A549 (cell line): ENCODE measurements around the gene FRY. TPM values are rescaled to one million over a fixed set of nuclear protein-coding genes. Genes with fewer than 3 reads are reported as not detected.

Experiments
- ATAC-seq, 2 experiments: fragments of 200-7000 bp in 1 of 2; fragments of >200 bp in 1 of 2; cut with Nextera tagmentation in 1 of 2; cut with Tn5 transposase in 1 of 2; 3 replicates each; pipeline versions ENCODE4 v1.8.0 to v1.9.1; 2018 to 2020; ENCODE audit warnings: mild to moderate bottlenecking in 1 of 2, moderate library complexity in 1 of 2
- CTCF ChIA-PET: fragments of 300-600 bp; sonication (Branson Sonifier 250); formaldehyde crosslinking; extraction: SDS; loops from one replicate; lab custom pipeline; 2021; ENCODE audit warnings: antibody characterized with exemption, inconsistent platforms; lab: Yijun Ruan, JAX
- POLR2A ChIA-PET: fragments of 350-600 bp; formaldehyde crosslinking; extraction: SDS; loops from one replicate; lab custom pipeline; 2021; ENCODE audit warnings: antibody characterized with exemption, inconsistent platforms; lab: Yijun Ruan, JAX
- DNase-seq, 2 experiments: peaks; one replicate each; pipeline versions ENCODE4 v3.0.0 to v3.0.0-alpha.2; 2011 to 2016; ENCODE audit warnings: low read depth in 1 of 2, low spot score in 1 of 2
- FAIRE-seq: peaks from 2 replicates; lab custom pipeline; 2011; peaks lifted over from hg19 to GRCh38; lab: Jason Lieb, UNC
- H3K27ac ChIP-seq, 2 experiments: fragments of >200 bp; sonication (Bioruptor Twin); formaldehyde crosslinking; 3 replicates each; pipeline ENCODE4 v1.5.1; 2016 to 2017
- H3K4me1 ChIP-seq: fragments of >200 bp; sonication (Bioruptor Twin); formaldehyde crosslinking; 3 replicates; pipeline ENCODE4 v1.6.1; 2016
- H3K4me2 ChIP-seq: fragments of >200 bp; sonication (Bioruptor Twin); formaldehyde crosslinking; 3 replicates; pipeline ENCODE4 v1.6.1; 2016
- H3K4me3 ChIP-seq: fragments of >200 bp; sonication (Bioruptor Twin); formaldehyde crosslinking; 3 replicates; pipeline ENCODE4 v1.5.1; 2016
- H3K9me3 ChIP-seq: fragments of >200 bp; sonication (Bioruptor Twin); formaldehyde crosslinking; 3 replicates; pipeline ENCODE4 v1.6.1; 2016
- BHLHE40 ChIP-seq: IDR thresholded peaks from 2 replicates; pipeline ENCODE4 v1.6.1; 2012; ENCODE audit warnings: low read depth, low read length, inconsistent platforms
- CBX8 ChIP-seq: fragments of 200-600 bp; sonication (generic); IDR thresholded peaks from 2 replicates; pipeline ENCODE4 v1.6.1; 2016
- FOSL2 ChIP-seq, 2 experiments: fragments of 450-650 bp in 1 of 2; fragments of >200 bp in 1 of 2; sonication (Bioruptor Twin) in 1 of 2; formaldehyde crosslinking; IDR thresholded peaks; 2 replicates each; pipeline versions ENCODE4 v1.5.0 to v1.6.1; 2016 to 2020; ENCODE audit warnings: mild to moderate bottlenecking in 1 of 2, moderate library complexity in 1 of 2
- GATA3 ChIP-seq: IDR thresholded peaks from 2 replicates; pipeline ENCODE4 v1.6.1; 2012; ENCODE audit warnings: borderline replicate concordance
- HEYL ChIP-seq: fragments of 250-450 bp; sonication (Bioruptor Pico); IDR thresholded peaks from 2 replicates; pipeline ENCODE4 v1.8.0; 2021; ENCODE audit warnings: mild to moderate bottlenecking, moderate library complexity
- HOXB13 ChIP-seq: fragments of 250-450 bp; sonication (Bioruptor Pico); IDR thresholded peaks from 2 replicates; pipeline ENCODE4 v1.5.0; 2020; ENCODE audit warnings: low read depth, mild to moderate bottlenecking, moderate library complexity
- HOXB5 ChIP-seq: fragments of 250-450 bp; sonication (Bioruptor Pico); IDR thresholded peaks from 2 replicates; pipeline ENCODE4 v1.5.0; 2020; ENCODE audit warnings: mild to moderate bottlenecking, moderate library complexity
- JUN ChIP-seq, 2 experiments: fragments of >200 bp; sonication (Bioruptor Twin); formaldehyde crosslinking; IDR thresholded peaks; 2 replicates in 1 of 2; 3 replicates in 1 of 2; pipeline ENCODE4 v1.6.1; 2016 to 2017
- KDM1A ChIP-seq: fragments of 200-600 bp; sonication (generic); IDR thresholded peaks from 2 replicates; pipeline ENCODE4 v1.6.1; 2016; ENCODE audit warnings: low read depth, mild to moderate bottlenecking
- MAFK ChIP-seq: fragments of 450-650 bp; IDR thresholded peaks from 2 replicates; pipeline ENCODE4 v1.6.1; 2014; ENCODE audit not compliant: partially characterized antibody
- MAZ ChIP-seq: fragments of 150-350 bp; IDR thresholded peaks from 2 replicates; pipeline ENCODE4 v1.6.1; 2014; ENCODE audit warnings: antibody characterized with exemption, low read depth, low read length, borderline replicate concordance
- NFE2L2 ChIP-seq: fragments of 150-350 bp; conservative IDR thresholded peaks from 2 replicates; pipeline ENCODE4 v1.6.1; 2014; ENCODE audit warnings: low read length
- NPAS2 ChIP-seq: fragments of 250-450 bp; sonication (Bioruptor Pico); IDR thresholded peaks from 2 replicates; pipeline ENCODE4 v1.8.0; 2022; ENCODE audit warnings: mild to moderate bottlenecking, moderate library complexity, borderline replicate concordance
- POLR2A ChIP-seq: IDR thresholded peaks from 2 replicates; pipeline ENCODE4 v1.6.1; 2012; ENCODE audit warnings: mild to moderate bottlenecking, low read length
- POLR2AphosphoS2 ChIP-seq: conservative IDR thresholded peaks from 2 replicates; pipeline ENCODE4 v1.6.1; 2012; ENCODE audit warnings: low read length, improper control_type of control experiment, inconsistent platforms
- RFX5 ChIP-seq: fragments of 450-650 bp; IDR thresholded peaks from 2 replicates; pipeline ENCODE4 v1.7.1; 2014; ENCODE audit warnings: antibody characterized with exemption, mild to moderate bottlenecking, moderate library complexity
- SMC3 ChIP-seq: fragments of >200 bp; sonication (Bioruptor Twin); formaldehyde crosslinking; IDR thresholded peaks from 3 replicates; pipeline ENCODE4 v1.6.1; 2018; ENCODE audit warnings: inconsistent platforms
- ZFP36 ChIP-seq: fragments of 450-650 bp; IDR thresholded peaks from 2 replicates; pipeline ENCODE4 v1.6.1; 2014; ENCODE audit warnings: borderline replicate concordance; ENCODE audit not compliant: partially characterized antibody
- WGBS: methylation state at CpG from one replicate; pipeline ENCODE4 v1.1.6; 2017; ENCODE audit errors: missing lambda C conversion rate; 5-methylcytosine and 5-hydroxymethylcytosine counted together
- polyA plus RNA-seq, 4 experiments: library from polyadenylated mRNA; depleted of rRNA in 3 of 4; stranded (reverse); fragments of >200 nt; fragmentation: RNase III in 1 of 4; extraction: RNeasy Plus Mini Kit Qiagen cat#74134 plus additional on column Dnase treatment in 1 of 4; gene quantifications; 2 replicates in 3 of 4; 3 replicates in 1 of 4; pipeline ENCODE4 v1.2.3, GENCODE V29; 2011 to 2017
- TF ChIP-seq, protein P1 (sequence below): fragments of >200 bp; sonication (Bioruptor Twin); formaldehyde crosslinking; IDR thresholded peaks from 3 replicates; pipeline ENCODE4 v1.5.1; 2016
- TF ChIP-seq, protein P2 (sequence below): fragments of >200 bp; sonication (Bioruptor Twin); formaldehyde crosslinking; IDR thresholded peaks from 3 replicates; pipeline ENCODE4 v1.6.1; 2016
- TF ChIP-seq, protein P3 (sequence below): fragments of 200-600 bp; sonication (generic); IDR thresholded peaks from 2 replicates; pipeline ENCODE4 v1.6.1; 2016; ENCODE audit warnings: antibody characterized with exemption, mild to moderate bottlenecking, moderate library complexity
- TF ChIP-seq, protein P4 (sequence below): IDR thresholded peaks from 2 replicates; pipeline ENCODE4 v1.6.1; 2012
- TF ChIP-seq, protein P5 (sequence below): fragments of 250-450 bp; sonication (Bioruptor Pico); IDR thresholded peaks from 2 replicates; pipeline ENCODE4 v1.5.0; 2021; ENCODE audit warnings: mild to moderate bottlenecking, moderate library complexity, borderline replicate concordance
- TF ChIP-seq, protein P6 (sequence below): IDR thresholded peaks from 2 replicates; pipeline ENCODE4 v1.6.1; 2012
- TF ChIP-seq, protein P7 (sequence below): IDR thresholded peaks from 2 replicates; pipeline ENCODE4 v1.6.1; 2012; ENCODE audit warnings: low read depth, borderline replicate concordance

FRY gene
- polyA plus RNA-seq, 2 of the 4 experiments (the other 2 are of a cell fraction): 0.08 to 0.26 TPM

DNA sequence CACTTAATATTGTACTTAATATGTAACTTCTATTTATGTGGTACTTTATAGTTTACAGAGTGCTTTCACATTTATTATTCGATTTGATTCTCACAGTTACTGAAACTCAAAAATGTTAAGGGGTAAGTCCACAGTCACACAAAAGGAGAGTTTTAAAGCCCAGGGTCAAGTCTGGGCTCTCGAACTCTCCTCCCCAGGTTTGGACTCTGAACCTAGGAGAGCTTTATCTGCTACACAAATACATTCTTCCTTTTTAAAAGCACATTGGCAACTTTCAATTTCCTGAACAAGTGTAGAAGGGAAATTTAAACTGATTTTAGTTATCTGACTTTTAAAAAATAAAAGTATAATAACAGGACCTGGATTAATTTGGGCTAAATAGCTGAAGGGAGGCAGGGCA lies 144.4 kb downstream of the FRY start:
- CTCF ChIA-PET: interaction anchor here (2.4 kb wide), 1 partner anchor 10 kb away, joined by 11 read pairs; no protein-coding TSS in a partner anchor
- ATAC-seq: no peak
- POLR2A ChIA-PET: no interaction called here

DNA sequence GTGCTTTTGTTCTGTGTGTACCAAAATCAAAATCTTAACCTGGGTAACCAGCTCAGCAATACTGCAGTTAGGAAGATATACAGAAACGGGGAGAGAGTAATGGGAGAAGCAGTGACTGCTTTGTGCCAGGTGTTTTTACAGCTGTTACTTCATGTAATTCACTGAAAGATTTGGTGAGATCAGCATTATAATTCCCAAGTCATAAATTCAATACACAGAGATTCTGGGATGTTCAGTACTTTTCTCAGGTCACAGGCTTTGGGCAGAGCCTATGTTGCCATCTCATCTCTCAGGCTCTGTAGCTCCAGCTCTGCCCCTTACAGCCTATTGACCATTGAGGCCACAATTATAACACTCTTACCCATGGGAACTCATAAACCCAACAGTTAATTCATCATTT lies 145.1 kb downstream of the FRY start:
- H3K9me3 ChIP-seq: no peaks in the 10 kb centered on the region
- no peaks in the 10 kb centered on the region for H3K4me1 ChIP-seq
- H3K4me2 ChIP-seq: no peak overlapping the region
- ATAC-seq (no peak), DNase-seq (no peak), FAIRE-seq (no peak)
- no peak overlapping the region for H3K4me3 ChIP-seq
- H3K27ac ChIP-seq: no peak overlapping the region
- WGBS: 21% methylated on average over 1 of the region's 1 CpG
- POLR2A ChIA-PET: no interaction called here
- CTCF ChIA-PET: interaction anchor here (2.4 kb wide), 1 partner anchor 11 kb away, joined by 11 read pairs; no protein-coding TSS in a partner anchor
- TF ChIP-seq RFX5: no peak
- no peak for TF ChIP-seq MAFK
- no peak for TF ChIP-seq BHLHE40
- TF ChIP-seq, protein P1, sequence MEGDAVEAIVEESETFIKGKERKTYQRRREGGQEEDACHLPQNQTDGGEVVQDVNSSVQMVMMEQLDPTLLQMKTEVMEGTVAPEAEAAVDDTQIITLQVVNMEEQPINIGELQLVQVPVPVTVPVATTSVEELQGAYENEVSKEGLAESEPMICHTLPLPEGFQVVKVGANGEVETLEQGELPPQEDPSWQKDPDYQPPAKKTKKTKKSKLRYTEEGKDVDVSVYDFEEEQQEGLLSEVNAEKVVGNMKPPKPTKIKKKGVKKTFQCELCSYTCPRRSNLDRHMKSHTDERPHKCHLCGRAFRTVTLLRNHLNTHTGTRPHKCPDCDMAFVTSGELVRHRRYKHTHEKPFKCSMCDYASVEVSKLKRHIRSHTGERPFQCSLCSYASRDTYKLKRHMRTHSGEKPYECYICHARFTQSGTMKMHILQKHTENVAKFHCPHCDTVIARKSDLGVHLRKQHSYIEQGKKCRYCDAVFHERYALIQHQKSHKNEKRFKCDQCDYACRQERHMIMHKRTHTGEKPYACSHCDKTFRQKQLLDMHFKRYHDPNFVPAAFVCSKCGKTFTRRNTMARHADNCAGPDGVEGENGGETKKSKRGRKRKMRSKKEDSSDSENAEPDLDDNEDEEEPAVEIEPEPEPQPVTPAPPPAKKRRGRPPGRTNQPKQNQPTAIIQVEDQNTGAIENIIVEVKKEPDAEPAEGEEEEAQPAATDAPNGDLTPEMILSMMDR: no peak
- TF ChIP-seq JUN (IDR thresholded peaks at IDR 0.05): no peak
- TF ChIP-seq, protein P2, sequence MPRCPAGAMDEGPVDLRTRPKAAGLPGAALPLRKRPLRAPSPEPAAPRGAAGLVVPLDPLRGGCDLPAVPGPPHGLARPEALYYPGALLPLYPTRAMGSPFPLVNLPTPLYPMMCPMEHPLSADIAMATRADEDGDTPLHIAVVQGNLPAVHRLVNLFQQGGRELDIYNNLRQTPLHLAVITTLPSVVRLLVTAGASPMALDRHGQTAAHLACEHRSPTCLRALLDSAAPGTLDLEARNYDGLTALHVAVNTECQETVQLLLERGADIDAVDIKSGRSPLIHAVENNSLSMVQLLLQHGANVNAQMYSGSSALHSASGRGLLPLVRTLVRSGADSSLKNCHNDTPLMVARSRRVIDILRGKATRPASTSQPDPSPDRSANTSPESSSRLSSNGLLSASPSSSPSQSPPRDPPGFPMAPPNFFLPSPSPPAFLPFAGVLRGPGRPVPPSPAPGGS: no peak
- no peak for TF ChIP-seq NFE2L2
- TF ChIP-seq, protein P3, sequence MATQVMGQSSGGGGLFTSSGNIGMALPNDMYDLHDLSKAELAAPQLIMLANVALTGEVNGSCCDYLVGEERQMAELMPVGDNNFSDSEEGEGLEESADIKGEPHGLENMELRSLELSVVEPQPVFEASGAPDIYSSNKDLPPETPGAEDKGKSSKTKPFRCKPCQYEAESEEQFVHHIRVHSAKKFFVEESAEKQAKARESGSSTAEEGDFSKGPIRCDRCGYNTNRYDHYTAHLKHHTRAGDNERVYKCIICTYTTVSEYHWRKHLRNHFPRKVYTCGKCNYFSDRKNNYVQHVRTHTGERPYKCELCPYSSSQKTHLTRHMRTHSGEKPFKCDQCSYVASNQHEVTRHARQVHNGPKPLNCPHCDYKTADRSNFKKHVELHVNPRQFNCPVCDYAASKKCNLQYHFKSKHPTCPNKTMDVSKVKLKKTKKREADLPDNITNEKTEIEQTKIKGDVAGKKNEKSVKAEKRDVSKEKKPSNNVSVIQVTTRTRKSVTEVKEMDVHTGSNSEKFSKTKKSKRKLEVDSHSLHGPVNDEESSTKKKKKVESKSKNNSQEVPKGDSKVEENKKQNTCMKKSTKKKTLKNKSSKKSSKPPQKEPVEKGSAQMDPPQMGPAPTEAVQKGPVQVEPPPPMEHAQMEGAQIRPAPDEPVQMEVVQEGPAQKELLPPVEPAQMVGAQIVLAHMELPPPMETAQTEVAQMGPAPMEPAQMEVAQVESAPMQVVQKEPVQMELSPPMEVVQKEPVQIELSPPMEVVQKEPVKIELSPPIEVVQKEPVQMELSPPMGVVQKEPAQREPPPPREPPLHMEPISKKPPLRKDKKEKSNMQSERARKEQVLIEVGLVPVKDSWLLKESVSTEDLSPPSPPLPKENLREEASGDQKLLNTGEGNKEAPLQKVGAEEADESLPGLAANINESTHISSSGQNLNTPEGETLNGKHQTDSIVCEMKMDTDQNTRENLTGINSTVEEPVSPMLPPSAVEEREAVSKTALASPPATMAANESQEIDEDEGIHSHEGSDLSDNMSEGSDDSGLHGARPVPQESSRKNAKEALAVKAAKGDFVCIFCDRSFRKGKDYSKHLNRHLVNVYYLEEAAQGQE: no peak

More for the DNA sequence above, 144.4 kb downstream of the FRY start:
- FAIRE-seq: no peak
- DNase-seq: no peak
- H3K9me3 ChIP-seq: no peaks in the 10 kb centered on the region
- no peak overlapping the region for H3K4me3 ChIP-seq
- no peak overlapping the region for H3K4me2 ChIP-seq
- 26% methylated on average over 2 of the region's 2 CpGs for WGBS
- no peaks in the 10 kb centered on the region for H3K4me1 ChIP-seq
- H3K27ac ChIP-seq: no peak overlapping the region
- TF ChIP-seq, protein P4, sequence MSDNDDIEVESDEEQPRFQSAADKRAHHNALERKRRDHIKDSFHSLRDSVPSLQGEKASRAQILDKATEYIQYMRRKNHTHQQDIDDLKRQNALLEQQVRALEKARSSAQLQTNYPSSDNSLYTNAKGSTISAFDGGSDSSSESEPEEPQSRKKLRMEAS: no peak
- TF ChIP-seq SMC3 (no peak), ZFP36 (no peak), KDM1A (no peak), NFE2L2 (no peak), FOSL2 (IDR thresholded peaks at IDR 0.05) (no peak), FOSL2 (CRISPR knock-in tag; IDR thresholded peaks at IDR 0.05) (no peak), GATA3 (no peak), POLR2AphosphoS2 (no peak), NPAS2 (CRISPR knock-in tag) (no peak), HOXB5 (CRISPR knock-in tag) (no peak), HEYL (no peak), MAZ (no peak), POLR2A (no peak), JUN (IDR thresholded peaks at IDR 0.05) (no peak), HOXB13 (CRISPR knock-in tag) (no peak), CBX8 (no peak)
- TF ChIP-seq, protein P3: no peak
- TF ChIP-seq, protein P5, sequence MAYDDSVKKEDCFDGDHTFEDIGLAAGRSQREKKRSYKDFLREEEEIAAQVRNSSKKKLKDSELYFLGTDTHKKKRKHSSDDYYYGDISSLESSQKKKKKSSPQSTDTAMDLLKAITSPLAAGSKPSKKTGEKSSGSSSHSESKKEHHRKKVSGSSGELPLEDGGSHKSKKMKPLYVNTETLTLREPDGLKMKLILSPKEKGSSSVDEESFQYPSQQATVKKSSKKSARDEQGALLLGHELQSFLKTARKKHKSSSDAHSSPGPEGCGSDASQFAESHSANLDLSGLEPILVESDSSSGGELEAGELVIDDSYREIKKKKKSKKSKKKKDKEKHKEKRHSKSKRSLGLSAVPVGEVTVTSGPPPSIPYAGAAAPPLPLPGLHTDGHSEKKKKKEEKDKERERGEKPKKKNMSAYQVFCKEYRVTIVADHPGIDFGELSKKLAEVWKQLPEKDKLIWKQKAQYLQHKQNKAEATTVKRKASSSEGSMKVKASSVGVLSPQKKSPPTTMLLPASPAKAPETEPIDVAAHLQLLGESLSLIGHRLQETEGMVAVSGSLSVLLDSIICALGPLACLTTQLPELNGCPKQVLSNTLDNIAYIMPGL (CRISPR knock-in tag): no peak
- TF ChIP-seq, protein P6, sequence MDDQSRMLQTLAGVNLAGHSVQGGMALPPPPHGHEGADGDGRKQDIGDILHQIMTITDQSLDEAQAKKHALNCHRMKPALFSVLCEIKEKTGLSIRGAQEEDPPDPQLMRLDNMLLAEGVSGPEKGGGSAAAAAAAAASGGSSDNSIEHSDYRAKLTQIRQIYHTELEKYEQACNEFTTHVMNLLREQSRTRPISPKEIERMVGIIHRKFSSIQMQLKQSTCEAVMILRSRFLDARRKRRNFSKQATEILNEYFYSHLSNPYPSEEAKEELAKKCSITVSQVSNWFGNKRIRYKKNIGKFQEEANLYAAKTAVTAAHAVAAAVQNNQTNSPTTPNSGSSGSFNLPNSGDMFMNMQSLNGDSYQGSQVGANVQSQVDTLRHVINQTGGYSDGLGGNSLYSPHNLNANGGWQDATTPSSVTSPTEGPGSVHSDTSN: no peak
- TF ChIP-seq, protein P7, sequence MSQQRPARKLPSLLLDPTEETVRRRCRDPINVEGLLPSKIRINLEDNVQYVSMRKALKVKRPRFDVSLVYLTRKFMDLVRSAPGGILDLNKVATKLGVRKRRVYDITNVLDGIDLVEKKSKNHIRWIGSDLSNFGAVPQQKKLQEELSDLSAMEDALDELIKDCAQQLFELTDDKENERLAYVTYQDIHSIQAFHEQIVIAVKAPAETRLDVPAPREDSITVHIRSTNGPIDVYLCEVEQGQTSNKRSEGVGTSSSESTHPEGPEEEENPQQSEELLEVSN: no peak
